GM18519 (cell line): Measurements from ENCODE around the gene NLRP3.
"Not testable (repeated sequence)": the region's sequence is repeated elsewhere in the genome, so short reads cannot be mapped to it uniquely, and the experiment has no call there.

Experiments
- ATAC-seq: cut with Tn5 transposase; IDR thresholded peaks from one replicate; pipeline ENCODE4 v1.9.1; 2021; ENCODE audit warnings: mild to moderate bottlenecking, moderate library complexity; ENCODE audit not compliant: unreplicated experiment, low FRiP score

Gene NLRP3

DNA sequence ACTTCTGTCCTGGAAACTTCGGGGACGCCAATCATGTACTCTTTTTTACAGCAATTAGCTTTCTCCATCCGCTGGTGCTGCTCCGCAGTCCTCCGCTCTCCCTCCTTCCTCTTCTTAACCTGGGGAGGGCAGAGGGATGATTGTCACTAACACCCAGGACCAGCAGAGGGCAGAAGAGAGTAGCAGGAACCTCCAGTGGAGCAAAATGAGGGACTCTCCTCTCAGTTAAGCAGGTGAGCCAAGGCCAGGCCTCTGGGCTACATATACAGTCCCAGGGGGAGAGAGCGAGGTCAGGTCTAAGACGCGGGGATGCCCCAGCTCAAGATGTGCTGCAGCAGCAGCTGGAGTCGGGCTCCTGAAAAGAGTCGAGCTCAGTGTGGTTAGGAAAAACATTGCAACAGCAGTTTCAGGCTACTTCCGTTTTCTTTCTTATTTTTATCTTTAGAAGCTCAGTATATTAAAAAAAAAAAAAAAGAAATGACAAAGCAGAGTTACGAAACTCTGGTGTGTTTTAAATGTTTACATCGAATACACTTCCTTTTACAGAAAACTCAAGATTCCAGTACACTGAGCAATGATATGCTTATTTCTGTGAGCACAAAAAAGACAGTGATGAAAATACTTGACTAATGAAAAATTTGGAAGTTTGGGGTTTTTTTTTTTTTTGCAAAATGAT is 25.7 kb upstream of the NLRP3 start:
- ATAC-seq = peak; percentile 99

DNA sequence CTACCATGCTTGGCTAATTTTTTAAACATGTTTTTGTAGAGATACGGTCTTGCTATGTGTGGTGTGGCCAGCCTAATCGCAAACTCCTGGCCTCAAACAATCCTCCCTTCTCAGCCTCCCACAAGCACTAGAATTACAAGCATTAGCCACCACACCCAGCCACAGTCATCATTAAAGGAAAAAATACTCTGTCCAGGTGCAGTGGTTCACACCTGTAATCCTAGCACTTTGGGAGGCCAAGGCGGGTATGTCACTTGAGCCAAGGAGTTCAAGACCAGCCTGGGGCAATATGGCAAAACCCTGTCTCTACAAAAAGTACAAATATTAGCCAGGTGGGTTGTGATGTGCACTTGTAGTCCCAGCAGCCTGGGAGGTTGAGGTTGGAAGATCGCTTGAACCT is 25.0 kb upstream of the NLRP3 start:
- ATAC-seq = no peak

DNA sequence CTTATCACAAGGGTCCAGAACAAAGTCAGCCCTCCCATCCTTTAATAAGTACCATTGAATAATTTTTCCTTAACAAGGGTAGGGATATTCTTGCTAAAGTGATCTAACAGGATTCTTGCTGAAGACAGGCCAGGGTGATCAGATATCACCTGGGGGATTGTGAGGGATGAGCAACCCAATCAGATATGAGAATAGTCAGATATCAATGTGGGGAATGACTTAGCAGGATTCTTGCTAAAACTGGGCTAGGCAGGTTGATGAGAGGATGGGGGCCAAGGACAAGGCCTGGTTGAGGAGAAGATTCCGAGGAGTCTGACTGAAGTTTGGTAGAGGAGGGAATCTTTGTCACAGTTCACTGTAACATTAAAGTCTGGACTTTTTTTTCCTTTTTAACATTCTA is 23.9 kb upstream of the NLRP3 start:
- ATAC-seq = no peak

DNA sequence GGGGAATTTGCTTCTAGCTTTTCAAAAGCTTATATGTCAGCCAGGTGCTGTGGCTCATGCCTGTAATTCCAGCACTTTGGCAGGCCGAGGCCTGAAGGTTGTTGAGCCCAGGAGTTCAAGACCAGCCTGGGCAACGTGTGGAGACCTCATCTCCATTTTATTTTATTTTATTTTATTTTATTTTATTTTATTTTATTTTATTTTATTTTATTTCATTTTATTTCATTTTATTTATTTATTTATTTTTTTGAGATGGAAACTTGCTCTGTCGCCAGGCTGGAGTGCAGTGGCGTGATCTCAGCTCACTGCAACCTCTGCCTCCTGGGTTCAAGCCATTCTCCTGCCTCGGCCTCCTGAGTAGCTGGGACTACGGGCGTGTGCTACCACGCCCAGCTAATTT is 20.9 kb upstream of the NLRP3 start:
- not testable (repeated sequence) for ATAC-seq

DNA sequence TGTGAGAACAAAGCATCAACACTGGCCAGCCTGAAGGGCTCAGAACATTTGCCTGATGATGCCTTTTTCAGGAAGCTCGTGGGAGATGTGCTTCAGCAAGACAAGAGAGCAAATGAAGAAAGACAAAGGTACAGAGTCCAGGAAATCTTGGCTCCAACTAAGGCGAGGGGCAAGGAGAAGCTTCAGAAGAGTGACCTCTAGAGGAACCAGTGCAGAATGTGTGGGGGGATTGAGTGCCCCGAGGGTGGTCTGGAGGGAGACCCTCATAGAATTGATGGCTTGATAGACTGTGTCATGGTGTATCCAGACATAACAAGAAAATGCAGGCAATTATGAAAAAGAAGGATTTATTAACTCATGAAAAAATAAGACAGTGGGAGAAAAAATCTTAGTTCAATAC is 15.3 kb upstream of the NLRP3 start:
- ATAC-seq = no peak

DNA sequence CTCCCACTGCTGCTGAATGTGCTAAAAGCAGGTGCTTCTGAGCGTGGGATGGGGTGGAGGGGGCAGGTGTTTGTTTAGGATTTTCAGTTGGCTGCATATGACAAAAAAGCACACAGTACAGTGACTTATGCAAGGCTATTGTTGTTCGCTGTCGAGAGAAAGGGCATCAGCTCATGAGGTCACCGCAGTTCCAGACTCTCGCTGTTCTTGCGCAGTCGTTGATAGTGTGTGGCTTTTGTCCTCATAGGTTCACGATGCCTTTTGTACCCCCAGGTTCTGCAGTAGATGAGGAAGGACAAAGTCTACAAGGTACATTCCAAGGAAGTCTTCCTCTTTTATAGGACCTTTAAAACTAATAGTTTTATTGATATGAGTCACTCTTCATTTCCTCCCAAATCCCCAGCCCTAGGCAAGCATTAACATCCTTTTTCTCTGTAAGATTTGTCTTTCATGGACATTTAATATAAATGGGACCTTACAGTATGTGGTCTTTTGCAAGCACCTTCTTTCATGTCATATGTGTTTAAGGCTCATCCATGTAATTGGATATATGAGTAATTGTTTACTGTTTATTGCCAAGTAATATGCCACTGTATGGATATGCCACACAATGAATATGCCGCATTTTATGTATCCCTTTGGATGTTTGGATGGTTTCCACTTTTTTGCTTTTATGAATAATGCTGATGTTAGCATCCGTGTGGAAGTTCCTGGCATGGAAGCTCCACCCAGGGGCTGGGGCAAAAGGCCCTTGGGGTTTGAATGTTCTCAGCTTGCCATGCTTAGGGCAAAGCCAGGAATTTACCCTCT is 14.5 kb upstream of the NLRP3 start:
- no peak for ATAC-seq

DNA sequence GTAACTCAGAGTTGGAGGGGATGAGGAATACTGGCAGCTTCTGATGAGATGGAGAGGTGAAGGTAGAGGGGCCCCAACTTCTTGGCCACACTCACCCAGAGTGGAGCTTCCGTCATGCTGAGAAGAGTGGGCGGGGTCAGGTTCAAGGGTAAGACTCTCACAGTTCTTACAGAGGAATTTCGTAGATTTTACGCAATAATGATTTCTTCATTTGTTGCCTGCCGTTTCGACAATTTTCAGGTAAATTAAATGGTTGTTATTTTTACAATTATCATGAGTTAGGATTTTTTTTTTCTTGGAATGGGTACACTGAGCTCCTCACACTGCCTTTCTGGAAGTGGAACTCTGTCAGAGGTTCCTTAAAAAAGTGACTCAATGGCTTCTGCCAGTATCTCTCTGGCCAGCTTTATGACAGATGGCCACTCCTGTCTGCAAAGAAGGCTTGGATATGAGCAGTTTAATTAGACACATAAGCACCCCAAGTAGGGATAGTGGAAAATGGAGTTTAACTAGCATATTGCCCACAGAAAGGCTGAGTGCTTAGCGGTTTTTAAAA is 13.8 kb upstream of the NLRP3 start:
- ATAC-seq = no peak

DNA sequence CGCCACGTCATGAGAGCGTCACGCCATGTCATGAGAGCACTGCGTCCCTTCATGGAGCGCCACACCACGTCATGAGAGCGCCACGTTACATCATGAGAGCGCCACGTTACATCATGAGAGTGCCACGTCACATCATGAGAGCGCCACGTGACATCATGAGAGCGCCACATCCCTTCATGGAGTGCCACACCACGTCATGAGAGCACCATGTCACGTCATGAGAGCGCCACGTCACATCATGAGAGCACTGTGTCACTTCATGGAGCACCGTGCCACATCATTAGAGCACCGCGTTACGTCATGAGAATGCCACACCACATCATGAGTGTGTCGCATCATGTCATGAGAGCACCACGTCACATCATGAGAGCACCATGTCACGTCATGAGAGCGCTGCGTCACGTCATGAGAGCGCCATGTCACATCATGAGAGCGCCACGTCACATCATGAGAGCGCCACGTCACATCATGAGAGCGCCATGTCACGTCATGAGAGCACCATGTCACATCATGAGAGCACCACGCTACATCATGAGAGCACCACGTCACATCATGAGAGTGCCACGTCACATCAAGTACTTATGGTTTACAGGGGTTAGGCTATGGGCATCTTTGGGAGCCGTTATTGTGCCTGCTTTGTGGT is 9.8 kb upstream of the NLRP3 start:
- no peak for ATAC-seq

DNA sequence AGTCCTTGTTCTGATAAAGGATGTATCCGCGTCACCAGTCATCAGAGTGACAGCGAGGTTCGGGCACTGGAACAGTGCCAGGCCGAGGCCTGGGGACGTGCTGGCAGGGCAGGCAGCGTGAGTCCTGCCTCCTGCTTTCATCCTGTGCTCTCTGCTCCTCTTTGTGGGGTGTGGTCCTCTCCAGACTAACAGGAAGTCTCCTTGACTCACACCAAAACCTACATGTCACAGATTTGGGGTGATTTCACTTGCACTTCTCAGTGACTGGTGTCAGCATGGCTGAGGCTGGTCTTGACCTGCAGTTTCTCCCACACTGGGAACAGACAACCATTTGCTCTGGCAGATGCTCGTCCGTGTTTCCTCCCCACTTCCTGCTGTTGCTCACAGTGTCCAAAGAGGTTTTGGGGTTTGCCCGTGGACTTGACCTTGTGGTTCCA is 8.8 kb upstream of the NLRP3 start:
- ATAC-seq = peak; percentile 78

DNA sequence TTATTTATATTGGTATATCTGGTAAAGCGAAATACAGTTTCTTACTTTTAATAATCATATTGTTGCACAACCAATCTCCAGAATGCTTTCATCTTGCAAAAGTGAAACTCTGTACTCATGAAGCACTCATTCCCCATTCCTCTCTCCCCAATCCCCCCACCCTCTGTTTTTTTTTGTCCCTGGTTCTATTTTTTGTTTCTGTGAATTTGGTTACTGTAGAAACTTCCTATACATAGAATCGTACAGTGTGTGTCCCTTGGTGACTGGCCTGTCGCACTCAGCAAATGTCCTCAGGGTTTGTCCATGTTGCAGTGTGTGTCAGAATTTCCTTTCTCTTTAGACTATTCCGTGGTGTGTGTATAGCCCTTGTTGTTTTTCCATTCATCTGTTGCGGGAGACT is 7.9 kb upstream of the NLRP3 start:
- no peak for ATAC-seq

DNA sequence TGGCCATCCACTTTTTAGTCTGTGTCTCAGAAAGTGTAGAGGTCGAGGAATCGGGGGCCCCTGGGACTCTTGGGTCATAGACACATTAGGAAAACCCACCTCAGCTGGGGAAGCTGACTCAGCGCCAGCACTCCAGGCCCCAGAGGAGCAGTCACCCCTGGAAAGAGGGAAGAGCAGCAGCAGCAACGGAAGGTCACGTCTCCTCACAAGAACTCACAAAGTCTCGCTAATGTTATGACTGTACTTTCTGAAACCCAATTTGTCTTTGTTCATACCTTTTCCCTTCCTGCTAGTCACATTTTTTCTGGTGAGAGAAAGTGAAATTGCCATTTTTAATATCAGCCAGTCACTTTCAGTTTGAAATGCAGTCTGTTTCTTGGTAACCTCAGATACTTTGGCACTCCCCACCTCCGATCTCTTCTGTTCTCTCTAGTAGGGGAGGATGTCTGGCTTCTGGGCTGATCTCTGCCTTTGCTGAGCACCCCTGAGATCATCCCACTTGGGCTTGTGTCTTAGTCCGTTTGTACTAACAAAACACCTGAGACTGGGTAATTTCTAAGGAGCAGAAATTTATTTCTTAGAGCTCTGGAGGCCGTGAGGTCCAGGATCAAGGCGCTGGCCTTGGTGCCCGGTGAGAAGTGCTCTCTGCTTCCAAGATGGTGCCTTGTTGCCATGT is 6.0 kb upstream of the NLRP3 start:
- ATAC-seq = peak; percentile 81

DNA sequence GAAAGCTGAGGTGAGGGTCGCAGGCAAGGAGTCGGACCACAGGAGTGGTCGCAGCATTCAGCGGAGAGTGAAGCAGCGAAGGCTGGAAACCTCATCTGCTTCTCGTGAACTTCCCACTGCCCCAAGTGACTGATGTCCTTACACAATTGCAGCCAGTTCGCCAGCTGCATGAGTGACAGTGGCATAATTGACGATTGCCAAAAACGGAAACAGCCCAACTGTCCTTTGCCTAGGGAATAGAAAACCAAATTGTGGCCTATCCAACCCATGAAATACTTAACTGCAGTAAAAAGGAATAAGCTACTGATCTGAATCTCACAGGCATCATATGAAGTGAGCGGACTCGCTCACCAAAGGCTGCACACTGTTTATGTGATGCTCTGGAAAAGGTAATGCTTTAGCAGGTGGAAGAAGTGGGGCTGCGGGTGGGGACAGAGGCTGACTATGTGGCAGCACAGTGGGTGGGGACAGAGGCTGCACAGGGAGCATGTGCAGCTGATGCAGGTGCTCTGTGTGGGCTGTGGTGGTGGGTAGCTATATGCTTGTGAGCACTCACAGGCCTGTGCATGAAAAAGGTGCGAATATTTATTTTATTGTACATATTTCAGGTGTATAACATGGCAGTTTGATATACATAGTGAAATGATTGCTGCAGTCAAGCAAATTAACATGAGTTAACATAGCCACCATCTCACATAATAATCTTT is 4.2 kb upstream of the NLRP3 start:
- ATAC-seq = no peak

DNA sequence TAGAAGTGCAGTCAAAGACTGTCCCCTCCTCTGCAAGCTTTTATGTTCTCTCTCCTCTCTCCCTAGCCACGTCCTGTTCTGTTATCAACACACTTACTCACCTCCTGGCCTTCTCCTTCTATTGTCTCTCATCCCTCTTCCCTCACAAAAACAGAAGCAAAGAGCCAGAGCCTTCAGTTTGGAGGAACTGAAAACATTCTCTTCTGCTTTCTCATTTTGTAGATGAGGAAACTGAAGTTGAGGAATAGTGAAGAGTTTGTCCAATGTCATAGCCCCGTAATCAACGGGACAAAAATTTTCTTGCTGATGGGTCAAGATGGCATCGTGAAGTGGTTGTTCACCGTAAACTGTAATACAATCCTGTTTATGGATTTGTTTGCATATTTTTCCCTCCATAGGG is 1.9 kb downstream of the NLRP3 start:
- no peak for ATAC-seq

DNA sequence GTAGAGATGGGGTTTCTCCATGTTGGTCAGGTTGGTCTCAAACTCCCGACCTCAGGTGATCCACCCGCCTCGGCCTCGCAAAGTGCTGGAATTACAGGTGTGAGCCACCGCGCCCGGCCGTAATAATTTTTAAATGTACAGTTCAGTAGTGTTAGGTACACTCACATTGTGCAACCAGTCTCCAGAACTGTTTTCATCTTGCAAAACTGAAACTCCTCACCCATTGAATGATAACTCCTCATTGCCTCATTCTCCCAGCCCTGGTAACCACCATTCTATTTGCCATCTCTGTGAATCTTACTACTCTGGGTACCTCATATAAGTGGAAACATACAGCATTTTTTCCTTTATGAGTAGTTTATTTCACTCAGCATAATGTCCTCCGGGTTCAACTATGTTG is 3.4 kb downstream of the NLRP3 start:
- no peak for ATAC-seq

DNA sequence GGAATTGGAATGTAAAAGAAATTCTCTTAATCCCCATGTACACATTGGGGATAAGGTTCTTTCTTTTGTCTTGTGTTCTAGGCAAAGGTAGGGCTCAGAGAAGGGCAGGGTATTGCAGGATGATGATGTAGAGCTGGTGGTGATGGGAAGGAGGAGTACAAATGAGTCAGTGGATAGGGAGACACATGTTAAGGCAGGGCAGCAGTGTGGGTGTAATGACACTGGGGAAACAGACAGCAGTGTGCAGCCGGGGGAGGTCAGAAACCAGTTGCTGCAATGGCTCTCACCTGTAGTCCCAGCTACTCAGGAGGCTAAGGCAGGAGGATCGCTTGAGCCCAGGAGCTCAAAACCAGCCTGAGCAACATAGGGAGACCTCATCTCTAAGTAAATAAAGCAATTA is 5.1 kb downstream of the NLRP3 start:
- ATAC-seq = no peak

DNA sequence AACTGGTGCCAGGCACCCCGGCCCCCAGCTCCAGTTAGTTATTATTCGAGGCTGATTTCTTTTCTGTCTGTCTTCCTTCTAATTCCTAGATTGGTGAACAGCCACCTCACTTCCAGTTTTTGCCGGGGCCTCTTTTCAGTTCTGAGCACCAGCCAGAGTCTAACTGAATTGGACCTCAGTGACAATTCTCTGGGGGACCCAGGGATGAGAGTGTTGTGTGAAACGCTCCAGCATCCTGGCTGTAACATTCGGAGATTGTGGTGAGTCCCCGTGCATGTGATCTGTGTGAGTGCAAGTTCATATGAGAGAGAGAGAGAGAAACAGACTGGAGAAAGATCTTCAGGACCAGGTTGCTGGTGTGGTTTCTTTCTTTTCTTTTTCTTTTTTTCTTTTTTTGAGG is 13.5 kb downstream of the NLRP3 start:
- ATAC-seq = no peak

DNA sequence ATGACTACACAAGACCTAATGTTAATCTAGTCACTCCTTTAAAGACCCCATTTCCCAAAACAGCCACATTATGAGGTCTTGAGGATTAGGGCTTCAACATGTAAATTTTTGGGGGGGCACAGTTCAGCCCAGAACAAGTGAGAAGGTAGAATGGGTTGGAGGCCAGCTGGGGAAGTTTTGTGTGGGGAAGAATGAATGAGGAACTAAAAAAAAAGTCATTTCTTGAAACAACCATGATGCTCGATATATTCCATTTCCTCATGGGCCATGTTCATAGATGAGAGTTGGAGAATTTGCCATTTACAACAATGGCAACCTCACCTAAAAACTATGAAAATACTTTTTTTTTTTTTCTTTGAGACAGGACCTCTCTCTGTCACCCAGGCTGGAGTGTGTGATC is 14.5 kb downstream of the NLRP3 start:
- ATAC-seq = no peak

DNA sequence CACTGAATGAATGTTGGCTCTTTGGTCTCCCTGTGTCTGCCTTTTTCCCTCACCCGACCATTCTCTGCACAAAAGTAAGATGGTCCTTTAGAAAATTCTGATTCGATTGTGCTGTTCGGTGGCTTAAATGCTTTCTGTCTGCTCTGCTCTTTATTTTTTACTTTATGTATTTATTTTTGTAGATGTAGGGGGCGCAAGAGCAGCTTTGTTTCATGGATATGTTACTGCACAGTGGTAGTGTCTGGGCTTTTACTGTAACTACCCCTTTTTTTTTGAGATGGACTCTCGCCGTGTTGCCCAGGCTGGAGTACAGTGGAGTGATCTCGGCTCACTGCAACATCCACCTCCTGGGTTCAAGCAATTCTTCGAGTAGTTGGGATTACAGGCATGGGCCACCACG is 15.7 kb downstream of the NLRP3 start:
- ATAC-seq = no peak

DNA sequence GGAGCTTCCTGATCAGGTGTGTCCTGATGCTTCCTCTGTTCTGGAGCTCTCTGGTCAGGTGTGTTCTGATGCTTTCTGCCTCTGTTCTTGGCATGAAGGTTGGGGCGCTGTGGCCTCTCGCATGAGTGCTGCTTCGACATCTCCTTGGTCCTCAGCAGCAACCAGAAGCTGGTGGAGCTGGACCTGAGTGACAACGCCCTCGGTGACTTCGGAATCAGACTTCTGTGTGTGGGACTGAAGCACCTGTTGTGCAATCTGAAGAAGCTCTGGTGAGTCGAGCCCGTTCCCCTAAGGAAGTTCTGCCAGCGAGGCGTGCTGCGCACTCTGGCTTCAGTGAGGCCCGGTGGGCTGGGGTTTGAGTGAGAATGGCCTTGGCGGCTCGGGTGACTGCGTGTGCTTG is 18.0 kb downstream of the NLRP3 start:
- ATAC-seq = no peak

DNA sequence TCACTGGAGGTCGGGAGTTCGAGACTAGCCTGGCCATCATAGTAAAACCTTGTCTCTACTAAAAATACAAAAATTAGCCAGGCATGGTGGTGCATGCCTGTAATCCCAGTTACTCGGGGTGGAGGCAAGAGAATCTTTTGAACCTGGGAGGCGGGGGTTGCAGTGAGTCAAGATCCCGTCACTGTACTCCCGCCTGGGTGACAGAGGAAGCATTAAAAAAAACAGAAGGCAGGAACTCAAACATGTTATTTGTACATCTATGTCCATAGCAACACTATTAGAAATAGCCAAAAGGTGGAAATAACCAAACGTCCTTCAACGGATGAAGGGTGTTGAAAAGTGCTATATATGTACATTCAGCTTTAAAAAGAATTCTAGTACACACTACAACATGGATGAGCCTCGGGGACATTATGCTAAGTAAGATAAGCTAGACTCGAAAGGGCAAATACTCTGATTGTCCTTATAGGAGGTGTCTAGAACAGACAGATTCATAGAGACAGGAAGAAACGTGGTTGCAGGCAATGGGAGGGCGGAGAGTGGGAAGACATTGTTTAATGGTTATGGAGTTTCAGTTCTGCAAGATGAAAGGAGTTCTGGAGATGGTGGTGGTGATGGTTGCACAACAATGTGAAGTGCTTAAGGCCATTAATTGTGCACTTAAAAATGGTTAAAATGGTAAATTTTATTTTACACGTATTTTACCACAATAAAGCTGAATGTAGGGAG is 19.2 kb downstream of the NLRP3 start:
- no peak for ATAC-seq
